BLaER1 (cell line): ENCODE data around the gene NFATC1.
"Not testable (repeated sequence)": the region's sequence is repeated elsewhere in the genome, so short reads cannot be mapped to it uniquely, and the experiment has no call there.

Experiments used
- H3K27ac ChIP-seq: shearing (Covaris generic); formaldehyde crosslinking; 2 replicates; pipeline ENCODE4 v1.8.1; 2022
- H3K27me3 ChIP-seq: shearing (Covaris generic); formaldehyde crosslinking; 2 replicates; pipeline ENCODE4 v1.8.1; 2022
- H3K36me3 ChIP-seq: shearing (Covaris generic); formaldehyde crosslinking; 2 replicates; pipeline ENCODE4 v1.8.1; 2022
- H3K4me1 ChIP-seq: shearing (Covaris generic); formaldehyde crosslinking; 2 replicates; pipeline ENCODE4 v1.8.1; 2022
- H3K4me2 ChIP-seq: shearing (Covaris generic); formaldehyde crosslinking; 2 replicates; pipeline ENCODE4 v1.8.1; 2022
- H3K4me3 ChIP-seq: shearing (Covaris generic); formaldehyde crosslinking; 2 replicates; pipeline ENCODE4 v1.8.1; 2022
- H3K9ac ChIP-seq: shearing (Covaris generic); formaldehyde crosslinking; 2 replicates; pipeline ENCODE4 v1.8.1; 2022
- H3K9me3 ChIP-seq: shearing (Covaris generic); formaldehyde crosslinking; 2 replicates; pipeline ENCODE4 v1.8.1; 2022
- H4K20me1 ChIP-seq: shearing (Covaris generic); formaldehyde crosslinking; 2 replicates; pipeline ENCODE4 v1.8.1; 2022
- Cebpa-rat ChIP-seq: shearing (Covaris generic); IDR thresholded peaks from 2 replicates; pipeline ENCODE4 v1.8.1; 2022

Gene NFATC1

GRCh38 chr18:79374408-79375171 is 21.1 kb upstream of the NFATC1 start:
- no peak overlapping the region for H3K4me3 ChIP-seq
- no peaks in the 10 kb centered on the region for H3K9me3 ChIP-seq
- H4K20me1 ChIP-seq = peaks cover 1% of the 10 kb centered on the region; the same call in 1 of the 2 replicates
- no peak overlapping the region for H3K27ac ChIP-seq
- H3K9ac ChIP-seq = no peak overlapping the region
- H3K4me2 ChIP-seq = no peak overlapping the region
- H3K36me3 ChIP-seq = peaks cover 27% of the 10 kb centered on the region; the same call in 1 of the 2 replicates
- no peak for TF ChIP-seq Cebpa-rat
- H3K4me1 ChIP-seq = peaks cover 28% of the 10 kb centered on the region
- no peaks in the 10 kb centered on the region for H3K27me3 ChIP-seq

- no peak overlapping the region for H3K9ac ChIP-seq
- H3K27me3 ChIP-seq = no peaks in the 10 kb centered on the region
- peaks cover 22% of the 10 kb centered on the region for H3K4me1 ChIP-seq
- H3K27ac ChIP-seq = no peak overlapping the region
- peaks cover 11% of the 10 kb centered on the region; the same call in 1 of the 2 replicates for H4K20me1 ChIP-seq
- no peak overlapping the region for H3K4me3 ChIP-seq
- H3K4me2 ChIP-seq = no peak overlapping the region
- no peaks in the 10 kb centered on the region for H3K9me3 ChIP-seq
- H3K36me3 ChIP-seq = peaks cover 35% of the 10 kb centered on the region; the same call in 1 of the 2 replicates
- TF ChIP-seq Cebpa-rat = no peak
These were observed 20.1 kb upstream of the NFATC1 start for GRCh38 chr18:79375441-79376154.

- not testable (repeated sequence) for H3K9ac ChIP-seq, H3K27me3 ChIP-seq, H3K27ac ChIP-seq, H3K4me3 ChIP-seq, H3K4me2 ChIP-seq, H3K9me3 ChIP-seq
- H3K4me1 ChIP-seq = peaks cover 11% of the 10 kb centered on the region
- peaks cover 35% of the 10 kb centered on the region; the same call in 1 of the 2 replicates for H3K36me3 ChIP-seq
- peaks cover 11% of the 10 kb centered on the region; the same call in 1 of the 2 replicates for H4K20me1 ChIP-seq
These were observed 19.1 kb upstream of the NFATC1 start for GRCh38 chr18:79376661-79377060.

- H3K4me3 ChIP-seq = no peak overlapping the region
- no peak for TF ChIP-seq Cebpa-rat
These were observed 18.4 kb upstream of the NFATC1 start for GRCh38 chr18:79377187-79377891.

GRCh38 chr18:79378536-79379250 is 17.0 kb upstream of the NFATC1 start:
- Histone ChIP-seq H3K4me2 (peak overlapping the region; percentile 43; the same call in 1 of the 2 replicates), H3K27me3 (no peaks in the 10 kb centered on the region), H3K4me1 (peaks cover 8% of the 10 kb centered on the region; the same call in 1 of the 2 replicates), H3K27ac (no peak overlapping the region), H4K20me1 (peaks cover 11% of the 10 kb centered on the region; the same call in 1 of the 2 replicates), H3K4me3 (no peak overlapping the region), H3K9ac (no peak overlapping the region), H3K9me3 (no peaks in the 10 kb centered on the region), H3K36me3 (peaks cover 32% of the 10 kb centered on the region; the same call in 1 of the 2 replicates)
- no peak for TF ChIP-seq Cebpa-rat

More at GRCh38 chr18:79377187-79377891, 18.4 kb upstream of the NFATC1 start:
- no peaks in the 10 kb centered on the region for H3K9me3 ChIP-seq
- H3K4me2 ChIP-seq = no peak overlapping the region
- H3K27ac ChIP-seq = no peak overlapping the region
- peaks cover 8% of the 10 kb centered on the region; the same call in 1 of the 2 replicates for H3K4me1 ChIP-seq
- peaks cover 35% of the 10 kb centered on the region; the same call in 1 of the 2 replicates for H3K36me3 ChIP-seq
- H4K20me1 ChIP-seq = peaks cover 11% of the 10 kb centered on the region; the same call in 1 of the 2 replicates
- no peak overlapping the region for H3K9ac ChIP-seq
- H3K27me3 ChIP-seq = no peaks in the 10 kb centered on the region

GRCh38 chr18:79379251-79379905 is 16.4 kb upstream of the NFATC1 start:
- peak overlapping the region; percentile 43; the same call in 1 of the 2 replicates for H3K4me2 ChIP-seq
- no peaks in the 10 kb centered on the region for H3K9me3 ChIP-seq

GRCh38 chr18:79379931-79380815 is 15.6 kb upstream of the NFATC1 start:
- H3K27ac ChIP-seq = no peak overlapping the region
- peaks cover 26% of the 10 kb centered on the region; the same call in 1 of the 2 replicates for H3K36me3 ChIP-seq
- no peak overlapping the region for H3K4me2 ChIP-seq
- H3K4me1 ChIP-seq = peaks cover 8% of the 10 kb centered on the region; the same call in 1 of the 2 replicates
- no peak overlapping the region for H3K4me3 ChIP-seq
- H3K9me3 ChIP-seq = no peaks in the 10 kb centered on the region
- H3K27me3 ChIP-seq = no peaks in the 10 kb centered on the region
- H3K9ac ChIP-seq = no peak overlapping the region
- peaks cover 11% of the 10 kb centered on the region; the same call in 1 of the 2 replicates for H4K20me1 ChIP-seq
- TF ChIP-seq Cebpa-rat = no peak

More at GRCh38 chr18:79379251-79379905, 16.4 kb upstream of the NFATC1 start:
- Histone ChIP-seq H3K4me1 (peaks cover 8% of the 10 kb centered on the region; the same call in 1 of the 2 replicates), H3K4me3 (no peak overlapping the region), H4K20me1 (peaks cover 11% of the 10 kb centered on the region; the same call in 1 of the 2 replicates), H3K27me3 (no peaks in the 10 kb centered on the region), H3K9ac (no peak overlapping the region), H3K27ac (no peak overlapping the region), H3K36me3 (peaks cover 31% of the 10 kb centered on the region; the same call in 1 of the 2 replicates)
- no peak for TF ChIP-seq Cebpa-rat
